Endothelial cell of umbilical vein (primary cell): Measurements from ENCODE around the gene PIEZO2.

Experiments
- CTCF ChIP-seq, 2 donors: IDR thresholded peaks; 1 replicate in 1 of 2; 2 replicates in 1 of 2; pipeline ENCODE4 v1.5.1; 2011; ENCODE audit warnings: low read length in 2 of 2, mild to moderate bottlenecking in 2 of 2, moderate library complexity in 2 of 2, control low read depth in 1 of 2, inconsistent platforms in 1 of 2, low read depth in 1 of 2; ENCODE audit not compliant: insufficient read depth in 1 of 2; ENCODE audit errors: extremely low read depth in 1 of 2
- EZH2 ChIP-seq: IDR thresholded peaks from 2 replicates; pipeline ENCODE4 v1.6.1; 2012; ENCODE audit warnings: borderline replicate concordance, low read depth, mild to moderate bottlenecking, moderate library complexity, low read length, inconsistent platforms; ENCODE audit not compliant: severe bottlenecking
- FOS ChIP-seq: IDR thresholded peaks from 2 replicates; pipeline ENCODE4 v1.6.1; 2011; ENCODE audit warnings: mild to moderate bottlenecking, low read length, moderate library complexity, borderline replicate concordance; ENCODE audit not compliant: insufficient read depth
- GATA2 ChIP-seq: IDR thresholded peaks from 2 replicates; pipeline ENCODE4 v1.7.0; 2011; ENCODE audit warnings: low read depth, mild to moderate bottlenecking, moderate library complexity, mixed read lengths, low read length; ENCODE audit not compliant: insufficient read length, insufficient read depth
- JUN ChIP-seq: IDR thresholded peaks from 2 replicates; pipeline ENCODE4 v1.6.1; 2011; ENCODE audit warnings: borderline replicate concordance, low read depth; ENCODE audit not compliant: insufficient read length, insufficient read depth
- MAX ChIP-seq: IDR thresholded peaks from 2 replicates; pipeline ENCODE4 v1.6.1; 2011; ENCODE audit not compliant: insufficient read depth, insufficient read length
- MYC ChIP-seq: IDR thresholded peaks from one replicate; pipeline ENCODE4 v1.6.1; 2011; ENCODE audit warnings: mild to moderate bottlenecking, low read depth, low read length
- POLR2A ChIP-seq: IDR thresholded peaks from 2 replicates; pipeline ENCODE4 v1.6.1; 2012; ENCODE audit warnings: low read depth, mild to moderate bottlenecking, control low read depth, low read length
- POLR2AphosphoS5 ChIP-seq: IDR thresholded peaks from 2 replicates; pipeline ENCODE4 v1.6.1; 2012; ENCODE audit warnings: low read depth, mild to moderate bottlenecking, control low read depth, low read length, moderate library complexity; ENCODE audit not compliant: insufficient read depth

GRCh38 chr18:11159844-11160243, 10.5 kb upstream of the PIEZO2 start:
- TF ChIP-seq CTCF (IDR thresholded peaks at IDR 0.05; ENCODE audit: extremely low read depth in 1 of 2, insufficient read depth in 1 of 2, low read depth in 1 of 2, low read length in 2 of 2) (no peak), POLR2A (no peak), MAX (no peak), FOS (no peak), EZH2 (no peak), POLR2AphosphoS5 (no peak), MYC (no peak), JUN (no peak), GATA2 (no peak)
